Stimulated activated CD4-positive, alpha-beta T cell treated with anti-CD3 and anti-CD28 coated beads, TNF-alpha, amount 100 ng/mL, for 1 hour (primary cell): ENCODE data around the gene DIO3.

Source experiments
- DNase-seq, 3 donors: peaks; one replicate each; pipeline ENCODE4 v3.0.0-alpha.2; 2020; ENCODE audit warnings: low read depth in 3 of 3, low spot score in 1 of 3

DIO3 gene

DNA sequence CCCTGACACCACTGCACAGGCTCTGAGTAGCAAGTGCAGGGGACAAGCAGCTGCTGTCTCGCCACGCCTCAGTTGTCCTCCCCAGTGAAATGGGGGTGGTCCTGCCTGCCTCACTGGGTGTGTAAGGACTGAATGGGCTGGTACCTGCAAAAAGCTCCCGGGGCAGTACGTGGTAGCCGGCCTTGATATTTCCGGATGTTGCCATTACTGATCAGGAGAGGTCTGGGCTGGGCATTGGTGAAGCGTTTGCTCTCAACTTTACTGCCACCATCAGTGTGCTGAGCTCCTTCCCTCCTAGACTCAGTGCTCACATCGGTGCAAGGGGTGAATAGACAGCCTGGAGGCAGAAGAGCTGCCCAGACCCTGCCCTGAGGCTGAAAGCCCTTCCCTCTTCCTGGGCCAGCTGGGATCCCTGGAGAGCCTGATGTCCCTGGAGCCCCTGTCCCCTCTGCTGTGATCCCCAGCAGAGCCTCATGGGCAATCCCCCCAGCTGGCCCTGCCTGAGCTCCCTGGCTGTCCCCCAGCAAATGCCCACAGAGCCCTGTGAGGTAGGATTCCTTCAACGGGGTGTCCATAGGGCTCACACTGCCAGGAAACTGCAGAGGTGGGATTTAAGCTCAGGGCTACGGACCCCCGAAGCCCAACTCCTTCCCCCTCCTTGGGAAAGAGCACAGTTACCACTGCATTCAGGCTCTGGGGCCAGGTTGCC lies 18.2 kb downstream of the DIO3 start:
- DNase-seq: no peak

- no peak for DNase-seq
These were observed 20.5 kb downstream of the DIO3 start for GRCh38 chr14:101581806-101582205.

- DNase-seq: no peak
These were observed 21.0 kb downstream of the DIO3 start for GRCh38 chr14:101582294-101582693.

- DNase-seq: no peak
These were observed 21.9 kb downstream of the DIO3 start for GRCh38 chr14:101583006-101583714.

DNA sequence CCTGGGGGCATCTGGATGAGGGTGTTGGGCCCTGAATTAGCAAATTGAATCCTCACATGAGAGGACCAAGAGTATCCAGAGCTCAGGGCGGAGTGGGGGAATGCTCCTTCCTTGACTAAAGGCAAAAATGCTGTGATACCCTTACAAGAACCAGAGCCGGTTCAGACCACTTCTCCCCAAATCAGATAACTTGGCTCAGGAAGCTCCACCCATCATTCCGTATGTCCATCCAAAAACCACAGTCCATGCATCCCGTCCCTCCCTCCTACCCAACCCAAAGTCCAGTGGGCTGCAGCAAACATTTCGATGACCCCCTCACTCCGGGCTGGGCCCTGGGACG lies 22.4 kb downstream of the DIO3 start:
- DNase-seq: no peak

GRCh38 chr14:101584055-101584859 lies 23.0 kb downstream of the DIO3 start:
- no peak for DNase-seq

DNA sequence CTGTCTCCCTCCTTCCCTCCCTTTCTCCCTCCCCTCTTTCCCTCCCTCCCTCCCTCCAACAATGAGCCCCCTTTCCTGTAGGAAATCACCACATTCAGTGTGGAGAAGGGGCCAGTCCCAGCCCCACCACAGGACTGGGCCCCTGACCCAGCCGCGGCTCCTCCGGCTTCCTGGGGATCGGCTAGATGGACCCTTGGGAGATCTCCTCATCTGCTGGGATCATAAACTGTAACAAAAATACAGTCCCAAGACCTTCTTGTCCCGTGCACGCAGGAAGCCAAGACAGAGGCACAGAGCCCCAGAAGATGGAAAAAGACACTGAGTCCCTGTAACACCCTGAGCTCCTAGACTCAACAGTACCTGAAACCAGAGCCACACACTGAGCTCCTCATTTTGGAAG lies 23.9 kb downstream of the DIO3 start:
- no peak for DNase-seq

DNA sequence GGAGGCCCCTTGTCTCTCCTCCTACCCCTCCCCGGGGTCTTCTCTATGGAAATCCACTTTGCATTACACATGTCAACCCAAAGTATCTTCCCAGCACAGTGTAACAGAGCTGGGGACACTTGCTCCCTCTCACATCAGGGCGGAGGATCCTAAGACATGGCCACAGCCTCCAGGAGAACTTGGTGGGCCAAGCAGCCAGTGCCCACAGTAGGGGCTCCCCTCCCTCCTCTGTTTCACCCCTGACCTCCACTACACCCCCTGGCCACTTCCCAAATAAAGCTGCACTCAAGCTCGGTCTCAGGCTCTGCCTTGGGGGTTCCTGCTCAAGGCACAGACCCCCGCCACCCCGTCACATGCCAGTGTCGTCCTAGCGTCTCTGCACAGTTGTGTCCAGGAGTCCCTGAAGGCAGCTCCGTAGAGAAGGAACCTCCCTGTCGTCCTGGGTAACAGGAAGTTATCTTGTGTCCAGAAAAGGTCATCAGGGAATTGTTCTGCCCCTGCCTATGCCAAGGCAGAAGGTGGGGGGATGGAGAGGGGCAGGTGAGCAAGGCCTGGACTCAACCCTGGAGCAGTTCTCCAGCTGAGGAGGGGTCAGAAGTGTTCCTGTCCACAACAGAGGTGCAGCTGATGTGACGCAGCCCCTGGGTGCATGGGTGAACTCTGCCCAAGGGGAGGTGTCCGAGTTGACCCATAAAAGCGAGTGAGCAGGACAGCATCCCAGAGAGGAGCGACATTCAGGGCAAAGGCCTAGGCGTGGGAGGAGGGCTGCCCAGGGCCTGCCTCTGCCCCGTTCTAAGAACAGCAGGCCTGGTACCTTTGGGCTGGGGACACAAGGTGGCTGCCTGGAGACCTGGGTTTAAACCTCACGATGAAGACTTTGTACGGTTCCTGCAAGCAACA lies 25.5 kb downstream of the DIO3 start:
- no peak for DNase-seq

DNA sequence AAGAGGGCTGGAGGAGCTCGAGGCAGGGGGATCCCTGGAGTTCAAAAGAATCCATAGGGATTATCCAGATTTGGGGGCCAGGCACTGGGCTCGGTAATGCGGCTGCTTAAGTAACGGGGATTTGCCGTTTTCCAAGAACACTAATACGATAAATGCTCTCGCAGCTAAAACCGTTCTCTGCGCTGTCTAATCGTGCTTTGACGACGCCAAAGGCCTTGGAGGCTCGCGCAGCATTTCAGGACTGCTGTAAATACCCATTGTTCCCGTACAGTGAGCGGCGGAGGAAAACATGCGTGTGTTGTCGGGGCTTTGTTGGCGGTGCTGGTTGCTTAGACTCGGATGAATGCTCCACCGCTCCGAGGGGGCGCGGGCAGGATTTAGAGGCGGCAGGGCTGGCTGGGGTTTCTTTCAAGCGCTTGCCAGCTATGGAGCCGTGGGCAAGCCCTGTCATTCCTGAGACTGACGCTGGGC lies 26.2 kb downstream of the DIO3 start:
- DNase-seq: no peak

DNA sequence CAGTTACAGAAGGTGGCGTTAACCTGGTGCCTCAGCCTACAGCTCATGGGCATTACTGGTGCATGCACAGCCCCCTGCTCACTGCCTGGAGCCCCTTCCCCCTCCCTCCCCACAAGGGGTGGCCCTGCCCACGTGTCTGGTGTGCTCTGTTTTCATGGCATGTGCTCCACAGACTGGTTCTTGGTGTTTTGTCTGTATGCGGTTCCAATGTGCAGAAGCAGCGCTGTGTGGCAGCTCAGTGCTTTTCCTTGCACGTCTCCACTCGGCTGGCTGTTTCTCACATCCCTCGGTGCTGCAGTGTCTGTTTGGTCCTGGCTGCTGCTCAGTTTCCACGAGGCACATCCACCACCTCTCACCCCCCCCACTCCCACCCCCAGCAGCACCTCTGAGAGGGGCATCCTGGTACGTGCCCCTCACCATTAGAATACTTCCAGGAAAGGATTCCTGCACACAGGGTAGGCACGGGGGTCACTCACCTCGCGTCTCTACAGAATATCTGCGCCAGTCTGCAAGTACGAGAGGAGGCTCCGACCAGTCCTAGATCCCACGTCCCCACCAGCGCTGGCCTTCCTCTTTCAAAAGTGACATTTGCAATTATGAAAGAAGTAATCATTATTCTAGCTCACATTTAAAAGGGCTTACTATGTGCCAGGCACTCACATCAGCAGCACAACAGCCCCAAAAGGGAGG lies 27.1 kb downstream of the DIO3 start:
- DNase-seq: no peak

GRCh38 chr14:101588990-101589389 lies 27.7 kb downstream of the DIO3 start:
- DNase-seq: no peak

DNA sequence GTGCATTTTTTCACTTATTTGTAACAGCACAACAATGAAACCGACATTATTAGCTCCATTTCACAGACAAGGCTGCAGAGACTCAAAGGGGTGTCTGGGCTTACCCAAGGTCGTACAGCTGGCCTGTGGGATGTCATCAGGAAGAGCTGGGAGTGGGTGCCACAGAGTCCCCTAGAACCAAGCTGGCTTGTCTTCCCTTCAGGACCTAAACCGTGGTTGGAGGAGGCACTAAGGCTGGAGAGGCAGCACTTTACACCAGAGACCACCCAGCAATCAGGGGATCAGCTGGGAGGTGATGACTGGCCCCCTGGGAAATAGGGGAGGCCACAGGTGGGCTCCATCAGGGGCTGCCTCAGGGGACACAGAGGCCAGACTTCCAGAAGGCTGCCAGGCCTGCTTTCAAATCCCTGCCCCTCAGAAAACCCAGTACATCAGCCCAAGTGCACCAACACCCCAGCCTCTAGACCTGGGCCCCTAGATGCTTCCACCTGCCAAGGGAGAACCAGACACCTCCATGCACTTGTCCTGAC lies 28.3 kb downstream of the DIO3 start:
- no peak for DNase-seq

GRCh38 chr14:101590062-101590461 lies 28.8 kb downstream of the DIO3 start:
- no peak for DNase-seq

- no peak for DNase-seq
These were observed 29.3 kb downstream of the DIO3 start for GRCh38 chr14:101590616-101591015.

GRCh38 chr14:101591121-101591520 lies 29.8 kb downstream of the DIO3 start:
- DNase-seq: no peak

GRCh38 chr14:101591582-101591981 lies 30.3 kb downstream of the DIO3 start:
- no peak for DNase-seq

DNA sequence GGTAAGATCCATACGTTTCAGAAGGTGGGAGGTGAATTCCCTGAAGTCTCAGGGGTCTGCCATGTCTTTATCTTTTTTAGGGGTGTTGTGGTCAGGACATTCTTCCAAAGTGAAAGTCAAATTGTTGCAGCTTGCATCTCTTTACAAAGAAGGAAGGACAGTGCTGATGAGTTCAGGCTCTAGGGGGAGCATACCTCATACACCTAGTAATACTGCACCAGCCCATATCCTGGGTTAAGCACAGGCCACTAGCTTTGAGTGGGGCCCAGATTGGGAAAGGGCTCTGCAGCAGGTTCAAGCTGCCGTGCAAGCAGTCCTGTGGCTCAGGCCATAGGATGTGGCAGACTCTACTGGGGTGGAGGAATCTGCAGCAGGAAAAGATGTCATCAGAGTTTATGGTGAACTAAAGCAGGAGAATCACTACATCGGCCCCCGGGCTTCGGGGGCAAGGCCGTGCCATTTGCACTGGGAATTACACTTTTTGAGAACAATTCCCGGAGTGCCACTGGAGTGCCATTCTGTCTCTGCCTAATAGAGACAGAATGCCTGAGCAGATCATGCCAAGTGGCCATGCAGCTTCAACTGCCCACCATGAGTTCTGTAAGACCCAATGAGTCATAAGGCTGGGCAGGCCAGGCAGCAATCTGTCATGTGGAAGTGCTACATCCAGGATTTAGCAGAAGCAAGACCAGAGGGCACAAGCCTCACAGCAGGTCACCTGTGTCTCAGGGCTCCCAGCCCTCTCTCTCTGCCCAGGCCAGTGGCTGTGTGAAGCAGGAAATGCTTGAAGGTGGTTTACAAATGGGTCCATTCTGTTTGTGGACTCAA lies 32.3 kb downstream of the DIO3 start:
- DNase-seq: no peak

DNA sequence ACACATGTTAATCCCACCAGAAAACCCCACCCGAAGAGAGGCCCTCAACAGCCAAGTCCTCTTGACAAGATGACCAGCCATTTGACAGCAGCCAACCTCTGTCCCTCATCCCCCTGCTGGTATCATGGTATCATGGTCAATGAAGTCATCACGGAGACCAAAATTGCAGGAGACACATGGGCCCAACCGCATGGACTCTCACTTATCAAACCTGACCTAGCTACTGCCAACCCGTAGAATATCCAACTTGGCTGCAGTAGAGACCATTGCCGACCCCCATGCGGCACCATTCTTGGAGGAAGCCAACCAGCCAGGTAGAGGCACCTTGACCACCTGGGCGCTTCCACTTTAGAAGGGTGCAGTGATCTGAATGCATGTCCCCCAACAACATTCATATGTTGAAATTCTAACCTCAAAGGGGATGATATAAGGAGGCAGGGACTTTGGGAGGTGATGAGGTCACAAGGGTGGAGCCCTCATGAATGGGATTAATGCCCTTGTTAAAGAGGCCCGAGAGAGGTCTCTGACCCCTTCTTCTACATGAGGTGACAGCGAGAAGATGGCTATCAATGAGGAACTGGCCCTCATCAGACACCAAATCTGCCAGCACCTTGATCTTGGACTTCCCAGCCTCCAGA lies 33.3 kb downstream of the DIO3 start:
- no peak for DNase-seq

GRCh38 chr14:101595349-101595748 lies 34.1 kb downstream of the DIO3 start:
- DNase-seq: no peak
